NCI-H82 treated with DMSO at 0.1 percent for 48 hours (cell line): ENCODE data around the gene KRTAP5-6.

Experiments
- DNase-seq: peaks from one replicate; lab custom pipeline; 2025; ENCODE audit not compliant: unreplicated experiment; lab: John Stamatoyannopoulos, UW

KRTAP5-6 gene

GRCh38 chr11:1732418-1733008, 35.5 kb downstream of the KRTAP5-6 start:
- DNase-seq: no peak

DNA sequence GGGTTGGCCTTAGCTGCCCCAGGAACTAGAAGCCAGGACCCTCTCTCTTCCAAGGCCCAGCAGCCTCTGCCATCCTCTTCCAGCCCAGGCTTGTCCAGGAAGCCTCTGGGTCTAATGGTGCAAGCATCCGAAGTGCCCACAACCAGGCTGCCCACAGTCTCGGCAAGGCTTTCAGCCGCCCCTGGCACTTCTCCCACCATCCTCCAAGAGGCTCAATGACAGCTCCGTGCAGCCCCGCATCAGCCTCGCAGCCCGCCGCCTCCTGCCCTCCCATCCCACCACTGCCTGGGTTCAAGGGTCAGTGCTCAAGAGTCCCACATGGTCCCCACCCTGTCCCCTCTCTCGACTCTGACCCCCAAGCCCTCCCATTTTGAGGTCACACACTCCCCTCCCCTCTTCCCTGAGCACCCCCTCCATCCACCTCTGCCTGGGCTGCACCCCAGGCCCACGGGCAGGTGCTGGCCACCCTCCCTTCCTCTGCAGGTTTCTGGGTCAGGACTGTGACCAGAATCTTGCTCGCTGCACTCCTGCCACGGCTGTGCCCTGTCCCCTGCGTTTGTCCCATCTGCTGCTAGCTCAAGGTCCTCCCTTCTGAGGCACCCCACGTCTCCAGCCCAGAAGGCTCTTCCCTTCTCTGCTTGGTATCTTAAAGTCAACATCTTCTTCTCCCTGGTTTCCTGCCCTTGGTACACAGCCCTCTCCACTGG, 36.2 kb downstream of the KRTAP5-6 start:
- no peak for DNase-seq

DNA sequence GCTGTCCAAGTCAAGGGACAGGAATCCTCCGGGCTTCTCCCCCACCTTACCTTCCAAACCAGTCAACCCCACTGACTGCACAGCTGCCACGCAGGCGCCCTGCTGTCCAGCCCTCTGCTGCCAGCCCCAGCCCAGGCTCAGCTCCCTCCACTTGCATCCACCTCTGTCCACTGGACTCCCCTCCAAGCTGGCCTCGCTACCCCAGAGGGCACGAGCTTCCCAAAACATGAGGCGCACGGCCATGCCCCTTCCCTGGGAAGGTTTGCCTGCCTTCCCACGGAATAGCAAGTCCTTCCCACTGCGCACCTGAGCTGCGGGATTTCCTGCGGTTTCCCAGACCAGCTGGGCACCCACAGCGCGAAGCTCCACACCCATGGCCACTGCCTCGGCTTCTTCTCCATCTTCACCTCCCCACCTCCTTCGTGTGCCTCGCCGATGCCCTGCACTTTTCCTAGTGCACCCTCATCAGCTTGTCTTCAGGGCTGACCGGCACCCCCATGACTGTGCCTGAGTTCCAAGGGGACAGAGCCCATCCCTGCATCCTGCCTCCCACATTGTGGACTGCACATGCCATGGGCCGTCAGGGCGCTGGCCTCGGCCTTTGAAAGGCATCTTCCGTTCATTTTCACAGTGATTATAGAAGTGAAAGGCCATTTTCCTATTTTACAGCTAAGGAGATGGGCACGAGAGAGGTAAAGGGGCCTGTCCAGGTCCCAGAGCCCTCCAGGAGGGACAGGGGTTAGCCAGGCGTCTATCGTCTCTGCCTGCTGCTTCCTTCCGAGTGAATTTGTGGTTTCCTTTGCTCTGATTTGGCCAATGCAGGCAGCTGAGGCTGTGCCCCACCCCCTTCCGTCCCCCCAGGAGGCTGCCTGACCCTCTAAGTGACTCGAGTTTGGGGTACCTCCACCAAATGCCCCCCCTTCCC, 37.0 kb downstream of the KRTAP5-6 start:
- no peak for DNase-seq

GRCh38 chr11:1734641-1735081, 37.7 kb downstream of the KRTAP5-6 start:
- no peak for DNase-seq

GRCh38 chr11:1735271-1735670, 38.3 kb downstream of the KRTAP5-6 start:
- DNase-seq: no peak

- DNase-seq: no peak
Observed at GRCh38 chr11:1736447-1736992, 39.5 kb downstream of the KRTAP5-6 start.

- no peak for DNase-seq
Observed at GRCh38 chr11:1737080-1737757, 40.2 kb downstream of the KRTAP5-6 start.

DNA sequence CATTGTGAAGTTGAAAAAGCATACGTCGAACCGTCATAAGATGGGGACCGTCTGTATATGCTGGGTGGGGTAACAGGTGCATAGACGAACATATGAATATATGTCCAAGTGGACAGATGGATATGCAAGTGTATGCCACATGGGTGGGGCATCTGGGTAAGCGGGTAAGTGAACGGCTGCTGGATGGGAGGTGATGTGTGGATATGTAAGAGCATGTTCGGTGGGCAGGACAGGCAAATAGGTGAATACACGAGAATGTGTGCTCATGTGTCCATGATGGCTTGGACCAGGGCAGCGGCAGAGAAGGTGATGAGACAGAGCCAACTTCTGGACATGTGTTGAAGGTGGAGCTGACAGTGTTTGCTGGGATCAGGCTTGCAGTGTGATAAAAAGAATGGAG, 41.4 kb downstream of the KRTAP5-6 start:
- DNase-seq: no peak

DNA sequence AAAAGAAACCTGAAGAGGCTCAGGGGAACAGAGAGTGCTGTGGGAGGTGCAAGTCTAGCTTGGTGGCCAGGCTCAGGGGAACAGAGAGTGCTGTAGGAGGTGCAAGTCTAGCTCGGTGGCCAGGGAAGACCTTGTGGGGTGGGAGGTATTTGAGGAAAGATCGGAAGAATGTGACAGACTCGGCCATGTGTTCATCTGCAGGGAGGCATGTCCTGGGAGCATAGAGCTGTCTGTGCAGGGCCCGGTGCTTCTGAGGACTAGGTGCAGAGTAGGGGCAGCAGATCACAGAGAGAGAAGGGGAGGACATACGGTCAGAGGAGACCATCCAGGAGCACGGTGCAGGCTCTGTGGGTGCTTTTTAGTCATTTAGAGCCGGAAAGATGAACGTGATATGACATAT, 42.6 kb downstream of the KRTAP5-6 start:
- DNase-seq: no peak

DNA sequence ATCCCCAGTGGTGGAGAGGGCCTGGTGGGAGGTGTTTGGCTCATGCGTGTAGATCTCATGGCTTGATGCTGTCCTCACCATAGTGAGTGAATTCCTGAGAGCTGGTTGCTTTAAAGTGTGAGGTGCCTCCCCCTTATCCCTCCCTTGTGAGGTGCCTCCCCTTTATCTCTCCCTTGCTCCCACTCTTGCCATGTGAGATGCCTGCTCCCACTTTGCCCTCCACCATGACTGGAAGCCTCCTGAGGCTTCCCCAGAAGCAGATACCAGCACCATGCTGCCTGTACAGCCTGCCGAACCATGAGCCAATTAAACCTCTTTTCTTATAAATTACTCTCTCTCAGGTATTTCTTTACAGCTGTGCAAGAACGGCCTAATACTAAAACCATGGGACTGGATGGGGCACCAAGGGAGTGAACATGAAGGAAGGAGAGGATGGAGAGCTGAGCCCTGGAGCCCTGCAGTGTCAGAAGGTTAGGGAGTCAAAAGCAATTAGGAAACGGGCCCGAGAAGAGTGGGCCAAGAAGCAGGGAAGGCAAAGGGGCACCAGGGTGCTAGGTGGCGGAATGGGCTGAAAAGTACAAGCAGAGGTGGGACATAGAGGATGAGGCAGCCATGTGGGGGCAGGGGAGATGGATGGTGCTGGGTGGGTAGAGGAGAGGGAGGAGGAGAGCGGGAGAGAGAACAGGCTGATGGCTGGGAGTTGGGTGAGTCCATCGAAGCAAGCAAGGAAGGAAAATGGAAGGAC, 44.0 kb downstream of the KRTAP5-6 start:
- DNase-seq: no peak

DNA sequence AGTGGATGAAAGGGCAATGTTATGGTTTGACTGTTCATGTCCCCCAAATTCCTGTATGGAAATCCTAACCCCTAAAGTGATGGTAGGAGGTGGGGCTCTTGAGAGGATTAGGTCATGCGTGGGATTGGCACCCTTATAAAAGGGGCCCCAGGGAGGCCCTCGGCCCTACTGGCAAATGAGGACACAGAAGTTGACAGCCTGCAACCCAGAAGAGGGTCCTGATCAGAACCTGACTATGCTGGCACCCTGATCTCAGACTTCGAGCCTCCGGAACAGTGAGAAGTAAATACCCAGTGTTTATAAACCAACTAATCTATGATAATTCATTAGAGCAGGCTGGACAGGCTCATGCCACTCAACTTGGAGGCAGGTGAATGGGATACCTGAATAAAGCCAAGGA, 44.7 kb downstream of the KRTAP5-6 start:
- DNase-seq: no peak

DNA sequence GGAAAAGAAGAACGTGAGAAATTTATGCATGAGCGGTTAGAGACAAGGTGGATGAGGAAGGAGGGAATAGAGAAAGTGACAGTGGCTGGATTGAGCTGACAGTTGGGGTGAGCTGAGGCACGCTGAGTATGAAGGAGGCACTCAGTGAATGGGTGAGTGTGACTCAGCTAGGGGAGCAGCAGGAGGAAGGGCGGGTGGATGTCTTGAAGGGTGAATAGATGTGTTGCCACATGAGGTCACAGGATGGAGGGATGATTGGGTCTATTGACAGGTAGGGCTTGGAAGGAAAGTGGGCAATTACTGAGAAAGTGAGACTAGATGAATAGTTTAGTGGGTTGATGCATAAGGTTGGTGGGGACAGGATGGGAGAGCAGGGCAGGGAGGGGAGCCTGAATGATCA, 45.4 kb downstream of the KRTAP5-6 start:
- DNase-seq: no peak

GRCh38 chr11:1742869-1743584, 46.0 kb downstream of the KRTAP5-6 start:
- DNase-seq: no peak

DNA sequence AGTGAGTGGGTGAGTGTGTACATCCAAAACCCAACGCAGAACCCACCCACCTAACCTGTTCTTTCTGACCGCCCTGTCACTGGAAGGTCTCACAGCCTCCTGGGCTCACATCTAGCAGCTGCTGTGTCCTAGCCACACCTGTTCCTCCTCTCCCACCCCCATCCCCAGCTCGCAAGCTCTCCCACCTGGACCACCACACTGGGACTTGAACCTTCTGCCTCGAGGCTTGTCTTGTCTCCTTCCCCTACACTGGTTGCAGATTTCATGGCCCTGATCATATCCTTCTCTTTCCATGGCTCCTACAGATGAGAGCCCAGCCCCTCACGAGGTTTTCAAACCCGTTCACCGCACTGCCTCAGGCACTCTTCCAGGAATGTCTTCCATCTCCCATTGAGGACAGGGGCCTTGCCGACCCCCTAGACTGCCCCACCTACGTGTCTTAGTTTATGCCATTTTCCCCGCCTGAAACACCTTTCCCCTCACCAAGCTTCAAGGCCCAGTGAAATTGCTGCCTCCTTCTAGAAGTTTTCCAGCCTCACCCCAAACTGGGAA, 46.7 kb downstream of the KRTAP5-6 start:
- DNase-seq: no peak

- DNase-seq: no peak
Observed at GRCh38 chr11:1744137-1744886, 47.3 kb downstream of the KRTAP5-6 start.

DNA sequence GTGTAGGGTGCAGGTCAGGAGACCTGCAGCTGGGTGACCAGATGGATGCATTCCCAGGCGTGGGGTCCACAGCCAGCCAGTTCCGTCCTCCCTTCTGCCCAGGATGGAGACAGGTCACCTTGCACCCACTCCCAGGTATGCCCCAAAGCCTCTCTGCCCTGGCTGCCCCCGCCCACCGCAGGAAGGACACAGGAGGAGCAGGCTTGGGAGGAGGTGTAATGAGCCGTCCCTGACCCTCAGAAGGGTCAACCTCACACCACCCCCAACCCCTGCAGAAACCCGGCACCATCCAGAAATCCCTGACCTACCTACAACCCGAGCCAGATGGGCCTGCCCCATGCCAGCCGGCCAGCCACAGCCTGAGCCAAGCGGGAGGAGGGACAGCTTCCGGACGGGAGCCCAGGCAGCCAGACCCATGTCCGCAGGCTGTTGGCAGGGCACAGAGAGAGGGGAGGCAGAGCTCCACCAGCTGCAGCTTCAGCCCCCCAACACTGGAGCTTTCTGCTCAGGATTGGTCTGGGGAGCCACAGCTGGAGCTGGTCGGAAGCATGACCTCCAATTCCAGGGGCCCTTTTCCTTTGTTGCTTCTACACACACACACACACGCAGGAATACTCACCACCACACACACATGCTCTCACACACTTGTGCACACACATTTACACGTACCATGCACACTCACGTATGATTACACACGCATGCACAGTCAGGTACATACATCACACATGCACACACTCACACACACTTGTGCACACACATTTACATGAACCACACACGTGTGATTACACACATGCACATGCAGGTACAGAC, 48.1 kb downstream of the KRTAP5-6 start:
- DNase-seq: no peak

DNA sequence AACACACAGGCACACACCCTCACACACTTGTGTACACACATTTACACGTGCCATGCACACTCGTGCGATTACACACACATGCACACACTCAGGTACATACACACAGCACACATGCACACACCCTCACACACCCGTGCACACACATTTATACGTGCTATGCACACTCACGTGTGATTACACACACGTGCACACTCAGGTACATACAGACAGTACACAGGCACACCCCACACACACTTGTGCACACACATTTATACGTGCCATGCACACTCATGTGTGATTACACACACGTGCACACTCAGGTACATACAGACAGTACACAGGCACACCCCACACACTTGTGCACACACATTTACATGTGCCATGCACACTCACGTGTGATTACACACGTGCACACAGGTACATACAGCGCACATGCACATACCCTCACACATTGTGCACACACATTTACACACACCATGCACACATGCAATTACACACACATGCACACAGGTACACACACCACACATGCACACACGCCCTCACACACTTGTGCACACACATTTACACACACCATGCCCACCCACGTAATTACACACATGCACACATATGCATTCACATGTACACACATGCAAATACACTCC, 48.8 kb downstream of the KRTAP5-6 start:
- no peak for DNase-seq
